IMR-90 (cell line): Measurements from ENCODE around the gene CREBL2.

Source experiments
- BHLHE40 ChIP-seq: fragments of 150-350 bp; IDR thresholded peaks from 2 replicates; pipeline ENCODE4 v1.6.1; 2016; ENCODE audit warnings: mild to moderate bottlenecking, low read depth, low read length
- CEBPB ChIP-seq: IDR thresholded peaks from 2 replicates; pipeline ENCODE4 v1.6.1; 2012; ENCODE audit warnings: low read depth, low read length, improper control_type of control experiment
- MAFK ChIP-seq: IDR thresholded peaks from 2 replicates; pipeline ENCODE4 v1.6.1; 2012; ENCODE audit warnings: low read depth, low read length, improper control_type of control experiment
- MAZ ChIP-seq: IDR thresholded peaks from 2 replicates; pipeline ENCODE4 v1.6.1; 2012; ENCODE audit warnings: low read depth, mild to moderate bottlenecking, low read length, improper control_type of control experiment, moderate library complexity, borderline replicate concordance
- MXI1 ChIP-seq: IDR thresholded peaks from 2 replicates; pipeline ENCODE4 v1.6.1; 2012; ENCODE audit warnings: low read depth, mild to moderate bottlenecking, low read length, moderate library complexity, borderline replicate concordance
- POLR2A ChIP-seq: IDR thresholded peaks from 2 replicates; pipeline ENCODE4 v1.6.1; 2012; ENCODE audit warnings: mild to moderate bottlenecking, low read depth, low read length
- RAD21 ChIP-seq: IDR thresholded peaks from 2 replicates; pipeline ENCODE4 v1.6.1; 2012; ENCODE audit warnings: low read length, improper control_type of control experiment
- RCOR1 ChIP-seq: IDR thresholded peaks from 2 replicates; pipeline ENCODE4 v1.6.1; 2012; ENCODE audit warnings: mild to moderate bottlenecking, low read length, improper control_type of control experiment; ENCODE audit not compliant: insufficient replicate concordance
- SMC3 ChIP-seq: fragments of 150-350 bp; IDR thresholded peaks from 2 replicates; pipeline ENCODE4 v1.6.1; 2016; ENCODE audit warnings: low read depth, mild to moderate bottlenecking, antibody characterized with exemption, low read length, moderate library complexity
- USF2 ChIP-seq: fragments of 150-350 bp; IDR thresholded peaks from 2 replicates; pipeline ENCODE4 v1.6.1; 2017; ENCODE audit warnings: mild to moderate bottlenecking, antibody characterized with exemption, low read length, low read depth
- TF ChIP-seq, protein P1 (sequence below): conservative IDR thresholded peaks from 2 replicates; pipeline ENCODE4 v1.5.1; 2012; ENCODE audit warnings: mild to moderate bottlenecking, low read depth, low read length, improper control_type of control experiment

GRCh38 chr12:12683136-12683697 is 71.5 kb downstream of the CREBL2 start:
- TF ChIP-seq CEBPB (no peak), POLR2A (no peak), RAD21 (no peak), MXI1 (no peak), MAZ (no peak), RCOR1 (no peak), MAFK (no peak), USF2 (no peak), BHLHE40 (no peak), SMC3 (no peak)
- TF ChIP-seq, protein P1, sequence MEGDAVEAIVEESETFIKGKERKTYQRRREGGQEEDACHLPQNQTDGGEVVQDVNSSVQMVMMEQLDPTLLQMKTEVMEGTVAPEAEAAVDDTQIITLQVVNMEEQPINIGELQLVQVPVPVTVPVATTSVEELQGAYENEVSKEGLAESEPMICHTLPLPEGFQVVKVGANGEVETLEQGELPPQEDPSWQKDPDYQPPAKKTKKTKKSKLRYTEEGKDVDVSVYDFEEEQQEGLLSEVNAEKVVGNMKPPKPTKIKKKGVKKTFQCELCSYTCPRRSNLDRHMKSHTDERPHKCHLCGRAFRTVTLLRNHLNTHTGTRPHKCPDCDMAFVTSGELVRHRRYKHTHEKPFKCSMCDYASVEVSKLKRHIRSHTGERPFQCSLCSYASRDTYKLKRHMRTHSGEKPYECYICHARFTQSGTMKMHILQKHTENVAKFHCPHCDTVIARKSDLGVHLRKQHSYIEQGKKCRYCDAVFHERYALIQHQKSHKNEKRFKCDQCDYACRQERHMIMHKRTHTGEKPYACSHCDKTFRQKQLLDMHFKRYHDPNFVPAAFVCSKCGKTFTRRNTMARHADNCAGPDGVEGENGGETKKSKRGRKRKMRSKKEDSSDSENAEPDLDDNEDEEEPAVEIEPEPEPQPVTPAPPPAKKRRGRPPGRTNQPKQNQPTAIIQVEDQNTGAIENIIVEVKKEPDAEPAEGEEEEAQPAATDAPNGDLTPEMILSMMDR: no peak
